Uterus (tissue), 2 donors: ENCODE results near the gene STK25.
"Not testable (repeated sequence)": the region's sequence is repeated elsewhere in the genome, so short reads cannot be mapped to it uniquely, and the experiment has no call there.

Source experiments
- POLR2A ChIP-seq, 2 donors: fragments of 450-650 bp; IDR thresholded peaks; one replicate each; pipeline ENCODE4 v1.6.1; 2016; ENCODE audit warnings: antibody characterized with exemption in 2 of 2, mild to moderate bottlenecking in 1 of 2, moderate library complexity in 1 of 2
- TF ChIP-seq, protein P1 (sequence below), 4 experiments: fragments of 200-600 bp in 2 of 4; fragments of 450-650 bp in 2 of 4; sonication (generic) in 2 of 4; IDR thresholded peaks; one replicate each; pipeline ENCODE4 v1.5.1; 2016 to 2019; ENCODE audit warnings: antibody characterized with exemption in 4 of 4, mild to moderate bottlenecking in 2 of 4, moderate library complexity in 1 of 4

DNA sequence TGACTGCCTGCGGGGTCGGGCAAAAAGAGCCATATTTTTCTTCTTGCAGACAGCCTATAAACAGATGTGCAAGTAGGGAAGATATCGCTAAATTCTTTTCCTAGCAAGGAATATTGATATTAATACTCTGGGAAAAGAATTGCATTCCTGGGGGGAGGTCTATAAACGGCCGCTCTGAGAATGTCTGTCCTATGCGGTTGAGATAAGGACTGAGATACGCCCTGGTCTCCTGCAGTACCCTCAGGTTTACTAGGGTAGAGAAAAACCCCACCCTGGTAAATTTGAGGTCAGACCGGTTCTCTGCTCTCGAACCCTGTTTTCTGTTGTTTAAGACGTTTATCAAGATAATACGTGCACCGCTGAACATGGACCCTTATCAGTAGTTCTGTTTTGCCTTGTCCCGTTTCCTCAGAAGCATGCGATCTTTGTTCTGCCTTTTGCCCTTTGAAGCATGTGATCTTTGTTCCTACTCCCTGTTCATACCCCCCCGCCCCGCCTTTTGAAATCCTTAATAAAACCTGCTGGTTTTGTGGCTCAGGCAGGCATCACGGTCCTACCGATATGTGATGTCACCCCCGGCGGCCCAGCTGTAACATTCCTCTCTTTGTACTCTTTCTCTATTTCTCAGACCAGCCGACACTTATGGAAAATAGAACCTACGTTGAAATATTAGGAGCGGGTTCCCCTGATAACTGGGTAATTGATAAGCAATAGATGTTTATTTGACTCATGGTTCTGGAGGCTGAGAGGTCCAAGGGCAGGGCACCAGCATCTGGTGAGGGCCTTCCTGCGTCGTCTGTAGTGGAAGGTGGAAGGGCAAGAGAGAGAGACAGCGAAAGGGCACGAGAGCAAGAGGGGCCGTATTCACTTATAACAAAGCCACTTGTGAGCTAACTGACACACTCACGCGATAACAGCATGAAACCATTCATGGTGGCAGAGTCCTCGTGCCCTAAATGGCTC lies 17.7 kb upstream of the STK25 start:
- TF ChIP-seq, protein P1, sequence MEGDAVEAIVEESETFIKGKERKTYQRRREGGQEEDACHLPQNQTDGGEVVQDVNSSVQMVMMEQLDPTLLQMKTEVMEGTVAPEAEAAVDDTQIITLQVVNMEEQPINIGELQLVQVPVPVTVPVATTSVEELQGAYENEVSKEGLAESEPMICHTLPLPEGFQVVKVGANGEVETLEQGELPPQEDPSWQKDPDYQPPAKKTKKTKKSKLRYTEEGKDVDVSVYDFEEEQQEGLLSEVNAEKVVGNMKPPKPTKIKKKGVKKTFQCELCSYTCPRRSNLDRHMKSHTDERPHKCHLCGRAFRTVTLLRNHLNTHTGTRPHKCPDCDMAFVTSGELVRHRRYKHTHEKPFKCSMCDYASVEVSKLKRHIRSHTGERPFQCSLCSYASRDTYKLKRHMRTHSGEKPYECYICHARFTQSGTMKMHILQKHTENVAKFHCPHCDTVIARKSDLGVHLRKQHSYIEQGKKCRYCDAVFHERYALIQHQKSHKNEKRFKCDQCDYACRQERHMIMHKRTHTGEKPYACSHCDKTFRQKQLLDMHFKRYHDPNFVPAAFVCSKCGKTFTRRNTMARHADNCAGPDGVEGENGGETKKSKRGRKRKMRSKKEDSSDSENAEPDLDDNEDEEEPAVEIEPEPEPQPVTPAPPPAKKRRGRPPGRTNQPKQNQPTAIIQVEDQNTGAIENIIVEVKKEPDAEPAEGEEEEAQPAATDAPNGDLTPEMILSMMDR (IDR thresholded peaks at IDR 0.05), result not testable (repeated sequence)
- TF ChIP-seq POLR2A (IDR thresholded peaks at IDR 0.05), result not testable (repeated sequence)
